Endothelial cell (in vitro differentiated cells): ENCODE results near the gene ZNF425. TPM values are rescaled to one million over a fixed set of nuclear protein-coding genes. Genes with fewer than 3 reads are reported as not detected.
A peak's percentile ranks its signal among the peaks of the same experiment; 100 is the strongest.
"Not testable (repeated sequence)": the region's sequence is repeated elsewhere in the genome, so short reads cannot be mapped to it uniquely, and the experiment has no call there.

Source experiments
- DNase-seq: peaks from one replicate; pipeline ENCODE4 v3.0.0; 2021; ENCODE audit warnings: low spot score
- H3K27ac Mint-ChIP-seq: one replicate; pipeline ENCODE4 v1.8.0; 2021; ENCODE audit warnings: mixed read lengths, inconsistent platforms; ENCODE audit not compliant: unreplicated experiment
- H3K27me3 Mint-ChIP-seq: one replicate; pipeline ENCODE4 v1.8.0; 2021; ENCODE audit warnings: mild to moderate bottlenecking, moderate library complexity, mixed read lengths, inconsistent platforms; ENCODE audit not compliant: unreplicated experiment
- H3K36me3 Mint-ChIP-seq: one replicate; pipeline ENCODE4 v1.8.0; 2021; ENCODE audit warnings: mild to moderate bottlenecking, low read depth, mixed read lengths, inconsistent platforms; ENCODE audit not compliant: unreplicated experiment
- H3K4me1 Mint-ChIP-seq: one replicate; pipeline ENCODE4 v1.8.0; 2021; ENCODE audit warnings: mild to moderate bottlenecking, mixed read lengths, inconsistent platforms; ENCODE audit not compliant: unreplicated experiment
- H3K4me3 Mint-ChIP-seq: one replicate; pipeline ENCODE4 v1.8.0; 2021; ENCODE audit warnings: mild to moderate bottlenecking, mixed read lengths, inconsistent platforms; ENCODE audit not compliant: unreplicated experiment
- H3K9me3 Mint-ChIP-seq: one replicate; pipeline ENCODE4 v1.8.0; 2021; ENCODE audit warnings: mixed read lengths, inconsistent platforms; ENCODE audit not compliant: unreplicated experiment
- total RNA-seq: library from RNA; stranded (reverse); fragmentation: NEBNext Ultra II Directional; extraction: Animal tissue kit (Norgen Biotek cat#: 25700); gene quantifications from one replicate; pipeline ENCODE4 v1.2.1, GENCODE V29; 2021; ENCODE audit not compliant: unreplicated experiment
- TF ChIP-seq, protein P1 (sequence below): fragments of 200-600 bp; sonication (generic); IDR thresholded peaks from one replicate; pipeline ENCODE4 v1.5.0; 2021; ENCODE audit warnings: antibody characterized with exemption; ENCODE audit not compliant: unreplicated experiment

Gene ZNF425
- total RNA-seq, 1 donor from 2014 or later: 6.2 TPM

DNA sequence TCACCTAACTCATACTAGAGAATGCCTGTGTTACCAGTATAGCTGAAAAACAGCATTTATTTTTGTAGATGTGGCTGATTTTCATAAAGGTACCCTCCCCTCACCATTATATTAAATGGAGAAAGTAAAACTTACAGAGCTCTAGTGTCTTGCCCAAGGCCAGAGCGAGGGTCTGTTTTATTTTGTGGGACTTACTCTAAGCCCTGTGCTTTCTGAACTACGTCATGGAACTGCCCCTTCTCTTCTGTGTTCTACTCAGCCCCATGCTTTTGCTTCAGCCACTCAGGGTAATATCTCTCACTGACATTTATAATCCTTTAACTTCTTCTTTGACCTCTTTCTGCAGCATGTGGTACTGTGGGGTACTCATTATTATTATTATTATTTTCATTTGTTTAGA, 25.3 kb downstream of the ZNF425 start:
- TF ChIP-seq, protein P1, sequence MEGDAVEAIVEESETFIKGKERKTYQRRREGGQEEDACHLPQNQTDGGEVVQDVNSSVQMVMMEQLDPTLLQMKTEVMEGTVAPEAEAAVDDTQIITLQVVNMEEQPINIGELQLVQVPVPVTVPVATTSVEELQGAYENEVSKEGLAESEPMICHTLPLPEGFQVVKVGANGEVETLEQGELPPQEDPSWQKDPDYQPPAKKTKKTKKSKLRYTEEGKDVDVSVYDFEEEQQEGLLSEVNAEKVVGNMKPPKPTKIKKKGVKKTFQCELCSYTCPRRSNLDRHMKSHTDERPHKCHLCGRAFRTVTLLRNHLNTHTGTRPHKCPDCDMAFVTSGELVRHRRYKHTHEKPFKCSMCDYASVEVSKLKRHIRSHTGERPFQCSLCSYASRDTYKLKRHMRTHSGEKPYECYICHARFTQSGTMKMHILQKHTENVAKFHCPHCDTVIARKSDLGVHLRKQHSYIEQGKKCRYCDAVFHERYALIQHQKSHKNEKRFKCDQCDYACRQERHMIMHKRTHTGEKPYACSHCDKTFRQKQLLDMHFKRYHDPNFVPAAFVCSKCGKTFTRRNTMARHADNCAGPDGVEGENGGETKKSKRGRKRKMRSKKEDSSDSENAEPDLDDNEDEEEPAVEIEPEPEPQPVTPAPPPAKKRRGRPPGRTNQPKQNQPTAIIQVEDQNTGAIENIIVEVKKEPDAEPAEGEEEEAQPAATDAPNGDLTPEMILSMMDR: no peak
- no peaks in the 10 kb centered on the region for H3K9me3 Mint-ChIP-seq
- peaks cover 16% of the 10 kb centered on the region for H3K36me3 Mint-ChIP-seq
- peaks cover 2% of the 10 kb centered on the region for H3K27me3 Mint-ChIP-seq
- no peak overlapping the region for H3K27ac Mint-ChIP-seq
- H3K4me3 Mint-ChIP-seq: no peak overlapping the region
- no peak for DNase-seq
- no peaks in the 10 kb centered on the region for H3K4me1 Mint-ChIP-seq

DNA sequence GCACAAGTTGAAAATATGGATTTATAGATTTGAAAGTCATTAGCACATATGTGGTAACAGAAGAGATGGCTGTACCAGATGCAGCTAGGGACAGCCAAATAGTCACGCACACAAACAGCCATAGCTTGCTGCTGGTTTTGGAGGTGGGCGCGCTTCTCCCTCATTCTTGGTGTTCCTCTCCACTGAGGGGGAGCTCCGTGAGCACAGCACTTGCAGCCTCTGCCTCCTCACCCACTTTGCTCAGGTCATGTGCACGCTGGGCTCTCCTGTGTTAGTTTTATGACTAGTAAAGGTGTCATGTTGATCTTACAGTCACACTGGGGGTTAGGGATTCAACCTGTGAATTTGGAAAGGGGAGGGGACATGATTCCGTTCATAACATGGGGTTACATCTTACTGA, 27.1 kb downstream of the ZNF425 start:
- H3K27ac Mint-ChIP-seq: no peak overlapping the region
- H3K4me3 Mint-ChIP-seq: no peak overlapping the region
- peaks cover 2% of the 10 kb centered on the region for H3K27me3 Mint-ChIP-seq
- no peak for DNase-seq
- no peaks in the 10 kb centered on the region for H3K9me3 Mint-ChIP-seq
- TF ChIP-seq, protein P1: no peak
- peaks cover 12% of the 10 kb centered on the region for H3K36me3 Mint-ChIP-seq
- no peaks in the 10 kb centered on the region for H3K4me1 Mint-ChIP-seq

DNA sequence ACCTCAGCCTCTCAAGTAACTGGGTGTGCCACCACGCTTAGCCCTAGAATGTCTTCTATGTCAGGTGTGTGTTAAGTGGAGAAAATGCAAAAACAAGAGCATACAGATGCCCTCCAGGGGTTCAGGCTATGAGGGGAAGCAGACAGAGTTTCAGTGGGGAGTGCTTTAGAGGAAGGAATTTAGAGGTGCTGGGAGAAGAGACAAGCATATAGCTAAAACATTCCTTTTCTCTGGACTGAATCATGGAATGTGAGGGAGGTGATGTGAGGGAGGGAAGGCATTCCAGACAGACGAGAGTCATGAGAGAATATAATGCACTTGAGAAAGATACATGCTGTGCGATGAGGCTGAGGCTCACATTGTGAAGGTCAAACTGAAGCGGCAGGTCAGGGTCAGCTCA, 29.0 kb downstream of the ZNF425 start:
- no peaks in the 10 kb centered on the region for H3K36me3 Mint-ChIP-seq
- H3K4me3 Mint-ChIP-seq: no peak overlapping the region
- no peaks in the 10 kb centered on the region for H3K9me3 Mint-ChIP-seq
- peaks cover 2% of the 10 kb centered on the region for H3K27me3 Mint-ChIP-seq
- TF ChIP-seq, protein P1: no peak
- H3K4me1 Mint-ChIP-seq: no peaks in the 10 kb centered on the region
- DNase-seq: no peak
- H3K27ac Mint-ChIP-seq: peak overlapping the region; percentile 36

DNA sequence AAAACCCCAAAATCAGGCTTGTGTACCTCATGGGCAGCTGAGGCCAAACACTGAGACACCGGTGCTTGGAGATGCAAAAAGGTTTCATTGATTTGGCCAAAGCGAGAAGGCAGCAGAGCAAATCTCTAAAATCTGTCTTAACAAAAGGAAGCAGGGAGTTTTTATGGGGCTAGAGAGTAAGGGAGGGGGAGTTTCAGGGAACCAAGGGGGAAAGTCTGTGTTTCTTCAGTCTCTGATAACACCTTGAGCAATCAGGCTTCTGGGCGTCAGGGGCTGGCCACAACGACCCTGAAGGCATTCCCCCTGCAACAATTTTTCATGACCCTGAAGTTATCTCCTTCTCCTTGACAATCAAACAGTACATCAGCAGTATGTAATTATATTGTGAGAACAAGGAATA, 32.9 kb downstream of the ZNF425 start:
- Mint-ChIP-seq H3K4me3 (no peak overlapping the region), H3K4me1 (peaks cover 9% of the 10 kb centered on the region), H3K27ac (no peak overlapping the region), H3K9me3 (no peaks in the 10 kb centered on the region), H3K36me3 (peaks cover 4% of the 10 kb centered on the region), H3K27me3 (peaks cover 5% of the 10 kb centered on the region)
- TF ChIP-seq, protein P1: no peak
- DNase-seq: no peak

DNA sequence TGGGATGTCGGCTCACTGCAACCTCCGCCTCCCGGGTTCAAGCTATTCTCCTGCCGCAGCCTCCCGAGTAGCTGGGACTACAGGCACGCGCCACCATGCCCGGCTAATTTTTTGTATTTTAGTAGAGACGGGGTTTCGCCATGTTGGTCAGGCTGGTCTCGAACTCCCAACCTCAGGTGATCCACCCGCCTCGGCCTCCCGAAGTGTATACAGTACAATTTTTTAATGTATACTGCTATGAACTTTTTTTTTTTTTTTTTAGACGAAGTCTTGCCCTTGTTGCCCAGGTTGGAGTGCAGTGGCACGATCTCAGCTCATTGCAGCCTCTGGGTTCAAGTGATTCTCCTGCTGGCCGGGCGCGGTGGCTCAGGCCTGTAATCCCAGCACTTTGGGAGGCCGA, 33.9 kb downstream of the ZNF425 start:
- not testable (repeated sequence) for H3K4me3 Mint-ChIP-seq, H3K9me3 Mint-ChIP-seq, H3K27ac Mint-ChIP-seq, H3K36me3 Mint-ChIP-seq, DNase-seq, H3K27me3 Mint-ChIP-seq
- peaks cover 12% of the 10 kb centered on the region for H3K4me1 Mint-ChIP-seq
